Breast epithelium (tissue), 4 donors: ENCODE measurements around the gene DPYSL3. TPM values are rescaled to one million over a fixed set of nuclear protein-coding genes. Genes with fewer than 3 reads are reported as not detected.
"Not testable (repeated sequence)": the region's sequence is repeated elsewhere in the genome, so short reads cannot be mapped to it uniquely, and the experiment has no call there.

ENCODE experiments used
- DNase-seq, 2 donors: peaks; one replicate each; pipeline ENCODE4 v3.0.0-alpha.2; 2019; ENCODE audit warnings: low spot score in 2 of 2
- H3K27ac ChIP-seq, 2 donors: fragments of 200-600 bp; sonication (generic) in 1 of 2; one replicate each; pipeline ENCODE4 v1.5.1; 2016 to 2019; ENCODE audit warnings: mild to moderate bottlenecking in 1 of 2
- H3K27me3 ChIP-seq, 2 donors: fragments of 200-600 bp; sonication (generic) in 1 of 2; one replicate each; pipeline versions ENCODE4 v1.5.1 to v1.6.0; 2017 to 2019; ENCODE audit warnings: control low read depth in 1 of 2, mild to moderate bottlenecking in 1 of 2
- H3K36me3 ChIP-seq: fragments of 200-600 bp; one replicate; pipeline ENCODE4 v1.5.1; 2019
- H3K4me1 ChIP-seq, 2 donors: fragments of 200-600 bp; sonication (generic); one replicate each; pipeline ENCODE4 v1.5.1; 2016 to 2019; ENCODE audit warnings: control low read depth in 1 of 2
- H3K4me3 ChIP-seq, 3 donors: fragments of 200-600 bp; sonication (generic); 1 replicate in 2 of 3; 2 replicates in 1 of 3; pipeline ENCODE4 v1.5.1; 2016 to 2019; ENCODE audit warnings: mild to moderate bottlenecking in 3 of 3, moderate library complexity in 2 of 3
- H3K9me3 ChIP-seq, 2 donors: fragments of 200-600 bp; sonication (generic) in 1 of 2; one replicate each; pipeline ENCODE4 v1.5.1; 2016 to 2019; ENCODE audit warnings: control low read depth in 1 of 2
- POLR2A ChIP-seq: fragments of 450-650 bp; IDR thresholded peaks from one replicate; pipeline ENCODE4 v1.6.1; 2016; ENCODE audit warnings: antibody characterized with exemption, mild to moderate bottlenecking, moderate library complexity
- POLR2AphosphoS5 ChIP-seq, 3 donors: sonication (generic); formaldehyde crosslinking; IDR thresholded peaks; one replicate each; pipeline ENCODE4 v1.6.1; 2017; ENCODE audit warnings: antibody characterized with exemption in 3 of 3
- intact Hi-C: fragments of 100-400 bp; cut with DNase I; formaldehyde crosslinking; loops from one replicate; pipeline ENCODE4 v1.15.1; 2023; ENCODE audit warnings: low total_unique reads
- total RNA-seq, 3 donors: library from RNA; depleted of rRNA; stranded (reverse); fragments of >200 nt; gene quantifications; one replicate each; pipeline ENCODE4 v1.1.0, GENCODE V29; 2016
- TF ChIP-seq, protein P1 (sequence below), 3 donors: fragments of 450-650 bp; IDR thresholded peaks; one replicate each; pipeline ENCODE4 v1.5.1; 2016 to 2017; ENCODE audit warnings: antibody characterized with exemption in 3 of 3, mild to moderate bottlenecking in 3 of 3, moderate library complexity in 3 of 3

Gene DPYSL3
- total RNA-seq, 3 donors from 2014 or later, result 34.4 to 73.1 (median 34.7) TPM

DNA sequence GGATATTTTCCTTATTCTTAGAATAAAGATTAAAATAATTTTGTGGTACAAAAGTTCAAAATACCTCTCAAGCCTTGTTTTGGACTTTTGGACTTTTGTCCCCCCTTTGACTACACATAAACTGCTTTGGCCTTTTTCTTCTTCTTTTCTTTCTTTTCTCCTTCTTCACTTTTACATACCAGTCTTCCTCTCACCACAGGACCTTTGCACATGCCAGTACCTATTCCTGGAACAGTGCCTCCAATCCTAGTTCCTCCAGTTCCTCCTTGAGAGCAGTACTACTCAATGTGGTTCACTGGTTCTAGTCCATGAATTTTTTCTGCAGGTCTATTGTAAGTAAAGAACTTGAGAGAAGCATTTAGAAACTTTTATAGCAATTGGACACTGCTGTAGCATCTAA, 138.6 kb downstream of the DPYSL3 start:
- TF ChIP-seq POLR2A (no peak), POLR2AphosphoS5 (IDR thresholded peaks at IDR 0.05) (no peak)
- TF ChIP-seq, protein P1, sequence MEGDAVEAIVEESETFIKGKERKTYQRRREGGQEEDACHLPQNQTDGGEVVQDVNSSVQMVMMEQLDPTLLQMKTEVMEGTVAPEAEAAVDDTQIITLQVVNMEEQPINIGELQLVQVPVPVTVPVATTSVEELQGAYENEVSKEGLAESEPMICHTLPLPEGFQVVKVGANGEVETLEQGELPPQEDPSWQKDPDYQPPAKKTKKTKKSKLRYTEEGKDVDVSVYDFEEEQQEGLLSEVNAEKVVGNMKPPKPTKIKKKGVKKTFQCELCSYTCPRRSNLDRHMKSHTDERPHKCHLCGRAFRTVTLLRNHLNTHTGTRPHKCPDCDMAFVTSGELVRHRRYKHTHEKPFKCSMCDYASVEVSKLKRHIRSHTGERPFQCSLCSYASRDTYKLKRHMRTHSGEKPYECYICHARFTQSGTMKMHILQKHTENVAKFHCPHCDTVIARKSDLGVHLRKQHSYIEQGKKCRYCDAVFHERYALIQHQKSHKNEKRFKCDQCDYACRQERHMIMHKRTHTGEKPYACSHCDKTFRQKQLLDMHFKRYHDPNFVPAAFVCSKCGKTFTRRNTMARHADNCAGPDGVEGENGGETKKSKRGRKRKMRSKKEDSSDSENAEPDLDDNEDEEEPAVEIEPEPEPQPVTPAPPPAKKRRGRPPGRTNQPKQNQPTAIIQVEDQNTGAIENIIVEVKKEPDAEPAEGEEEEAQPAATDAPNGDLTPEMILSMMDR (IDR thresholded peaks at IDR 0.05), result no peak
- DNase-seq, result no peak
- intact Hi-C loops, result no loop called here
- Histone ChIP-seq H3K27ac (no peak overlapping the region), H3K4me3 (no peak overlapping the region), H3K36me3 (no peaks in the 10 kb centered on the region), H3K9me3 (no peaks in the 10 kb centered on the region), H3K4me1 (no peaks in the 10 kb centered on the region), H3K27me3 (no peaks in the 10 kb centered on the region)

DNA sequence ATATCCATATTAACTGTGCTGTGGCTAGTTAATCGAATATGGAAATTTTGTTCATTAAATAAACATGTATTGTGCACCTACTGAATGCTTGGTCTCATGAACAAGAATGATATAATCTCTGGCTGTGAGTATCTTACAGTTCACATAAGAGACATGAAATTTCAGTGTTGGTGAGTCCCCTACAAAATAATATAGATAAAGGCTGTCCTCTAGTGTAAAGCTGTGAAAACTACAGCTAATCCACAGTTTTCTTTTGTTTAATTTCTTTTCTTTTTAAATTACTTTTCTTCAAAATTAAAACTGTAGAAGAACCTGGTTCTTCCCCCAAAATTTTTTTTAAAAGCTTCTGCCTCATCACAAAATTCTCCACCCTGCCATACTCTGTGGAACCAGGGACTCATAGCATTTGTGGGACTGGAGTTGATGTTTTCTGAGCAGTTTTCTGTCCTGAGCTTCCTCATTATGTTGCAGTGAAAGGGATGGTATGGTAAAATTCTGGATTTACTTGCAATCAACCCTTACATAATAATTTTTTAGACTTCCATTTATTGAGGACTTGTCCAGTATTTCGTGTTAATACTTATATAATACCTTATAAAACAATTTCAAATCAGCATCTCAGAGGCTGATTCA, 140.0 kb downstream of the DPYSL3 start:
- no peak overlapping the region for H3K4me3 ChIP-seq
- H3K27me3 ChIP-seq, result no peaks in the 10 kb centered on the region
- TF ChIP-seq POLR2AphosphoS5 (IDR thresholded peaks at IDR 0.05) (no peak), POLR2A (no peak)
- TF ChIP-seq, protein P1 (IDR thresholded peaks at IDR 0.05), result peak in 2 of 3 donors; percentile 19 to 33
- no peak overlapping the region for H3K27ac ChIP-seq
- H3K9me3 ChIP-seq, result no peaks in the 10 kb centered on the region
- no peak for DNase-seq
- H3K4me1 ChIP-seq, result no peaks in the 10 kb centered on the region
- intact Hi-C loops, result no loop called here
- H3K36me3 ChIP-seq, result no peaks in the 10 kb centered on the region

DNA sequence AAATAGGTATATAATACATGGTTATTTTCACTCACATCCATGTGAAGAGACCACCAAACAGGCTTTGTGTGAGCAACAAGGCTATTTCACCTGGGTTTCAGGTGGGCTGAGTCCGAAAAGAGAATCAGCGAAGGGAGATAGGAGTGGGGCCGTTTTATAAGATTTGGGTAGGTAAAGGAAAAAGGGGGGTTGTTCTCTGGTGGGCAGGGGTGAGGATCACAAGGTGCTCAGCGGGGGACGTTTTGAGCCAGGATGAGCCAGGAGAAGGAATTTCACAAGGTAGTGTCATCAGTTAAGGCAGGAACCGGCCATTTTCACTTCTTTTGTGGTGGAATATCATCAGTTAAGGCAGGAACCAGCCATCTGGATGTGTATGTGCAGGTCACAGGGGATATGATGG, 142.5 kb downstream of the DPYSL3 start:
- H3K4me1 ChIP-seq, H3K9me3 ChIP-seq, intact Hi-C loops, H3K36me3 ChIP-seq, H3K27ac ChIP-seq, H3K4me3 ChIP-seq, DNase-seq, H3K27me3 ChIP-seq: not testable (repeated sequence)

DNA sequence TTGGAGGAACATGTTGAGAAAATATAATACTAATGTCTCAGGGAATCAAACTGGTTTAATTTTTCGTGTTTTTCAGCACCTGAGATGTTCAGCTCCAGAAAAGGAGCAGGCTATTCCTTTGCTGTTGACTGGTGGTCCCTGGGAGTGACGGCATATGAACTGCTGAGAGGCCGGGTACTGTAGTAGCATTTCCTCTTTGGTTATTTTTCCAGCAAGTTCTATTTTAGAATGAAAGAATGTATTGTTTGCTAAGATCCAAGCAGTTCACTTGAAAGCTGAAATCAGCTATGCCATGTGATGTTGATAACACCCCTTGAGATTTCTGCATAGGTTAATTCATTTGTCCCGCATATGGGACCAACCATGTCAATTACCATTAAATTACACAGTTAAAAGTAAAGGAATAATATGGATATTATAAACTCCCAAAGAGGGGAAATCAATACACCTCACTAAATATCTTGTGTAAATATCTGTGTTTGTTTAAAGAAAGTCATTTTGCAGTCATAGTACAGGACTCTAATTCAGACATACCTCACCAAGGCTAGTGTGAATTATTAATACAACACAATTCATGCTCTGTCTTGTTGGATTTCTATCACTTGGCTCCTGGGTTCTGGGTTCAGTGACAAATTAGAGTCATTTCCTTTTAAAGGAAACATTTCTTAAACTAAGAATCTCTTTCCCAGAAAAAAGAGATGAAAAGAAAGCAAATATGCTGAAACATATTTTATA, 148.3 kb downstream of the DPYSL3 start:
- H3K9me3 ChIP-seq, result no peaks in the 10 kb centered on the region
- intact Hi-C loops, result no loop called here
- H3K4me3 ChIP-seq, result no peak overlapping the region
- no peaks in the 10 kb centered on the region for H3K36me3 ChIP-seq
- no peak overlapping the region for H3K27ac ChIP-seq
- no peak for TF ChIP-seq POLR2AphosphoS5 (IDR thresholded peaks at IDR 0.05)
- TF ChIP-seq POLR2A, result no peak
- TF ChIP-seq, protein P1 (IDR thresholded peaks at IDR 0.05), result no peak
- H3K27me3 ChIP-seq, result no peaks in the 10 kb centered on the region
- no peak for DNase-seq
- no peaks in the 10 kb centered on the region for H3K4me1 ChIP-seq

DNA sequence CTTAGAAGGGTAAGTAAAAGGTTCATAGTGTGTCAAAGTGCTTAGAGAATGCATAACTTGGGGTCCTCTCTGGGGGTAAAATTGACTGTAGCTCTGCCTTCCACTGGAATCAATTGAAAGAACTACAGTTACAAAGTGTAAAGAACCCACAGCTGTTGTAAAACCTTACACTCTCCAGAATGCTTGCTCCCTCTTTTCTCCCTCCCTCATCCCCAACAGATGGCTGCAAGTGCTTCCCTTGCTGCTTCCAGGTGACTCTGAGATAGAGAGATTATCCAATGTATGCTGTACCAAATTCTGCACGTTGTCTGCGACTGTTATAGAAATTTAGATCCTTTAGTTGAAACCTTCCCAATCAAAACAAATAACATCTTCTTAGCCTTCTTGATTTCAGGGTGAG, 149.1 kb downstream of the DPYSL3 start:
- Histone ChIP-seq H3K36me3 (no peaks in the 10 kb centered on the region), H3K9me3 (no peaks in the 10 kb centered on the region), H3K4me1 (no peaks in the 10 kb centered on the region), H3K27ac (no peak overlapping the region), H3K27me3 (no peaks in the 10 kb centered on the region), H3K4me3 (no peak overlapping the region)
- no peak for DNase-seq
- intact Hi-C loops, result no loop called here
- TF ChIP-seq POLR2A (no peak), POLR2AphosphoS5 (IDR thresholded peaks at IDR 0.05) (no peak)
- TF ChIP-seq, protein P1 (IDR thresholded peaks at IDR 0.05), result no peak
